CD14-positive monocyte (primary cell): Measurements from ENCODE around the gene RAPGEF5. TPM values are rescaled to one million over a fixed set of nuclear protein-coding genes. Genes with fewer than 3 reads are reported as not detected.

Source experiments
- DNase-seq, 3 donors: peaks; one replicate each; pipeline ENCODE4 v3.0.0-alpha.2; 2011 to 2022
- H2AFZ ChIP-seq: 2 replicates; pipeline ENCODE4 v1.6.0; 2012; ENCODE audit warnings: mild to moderate bottlenecking, low read depth, low read length, inconsistent platforms; ENCODE audit not compliant: insufficient read depth, poor library complexity, severe bottlenecking
- H3K27ac ChIP-seq, 2 donors: 1 replicate in 1 of 2; 2 replicates in 1 of 2; pipeline ENCODE4 v1.5.1; 2012 to 2013; ENCODE audit warnings: low read length in 2 of 2, control low read depth in 1 of 2, inconsistent platforms in 1 of 2, low read depth in 1 of 2, mild to moderate bottlenecking in 1 of 2
- H3K27me3 ChIP-seq, 2 donors: one replicate each; pipeline versions ENCODE4 v1.6.0 to v1.6.1; 2011 to 2013; ENCODE audit warnings: low read length in 2 of 2; ENCODE audit not compliant: control insufficient read depth in 2 of 2, insufficient read depth in 2 of 2
- H3K36me3 ChIP-seq, 2 donors: replicated peaks in 1 of 2; 1 replicate in 1 of 2; 2 replicates in 1 of 2; pipeline versions ENCODE4 v1.5.1 to v1.6.1; 2012 to 2013; ENCODE audit warnings: low read length in 2 of 2, control low read depth in 1 of 2, inconsistent platforms in 1 of 2, mild to moderate bottlenecking in 1 of 2; ENCODE audit not compliant: insufficient read depth in 2 of 2, control insufficient read depth in 1 of 2
- H3K4me1 ChIP-seq, 2 donors: 1 replicate in 1 of 2; 2 replicates in 1 of 2; pipeline versions ENCODE4 v1.5.1 to v1.6.1; 2012 to 2013; ENCODE audit warnings: low read length in 2 of 2, control low read depth in 1 of 2, inconsistent platforms in 1 of 2, mild to moderate bottlenecking in 1 of 2, moderate library complexity in 1 of 2; ENCODE audit not compliant: insufficient read depth in 2 of 2, control insufficient read depth in 1 of 2
- H3K4me2 ChIP-seq: replicated peaks from 2 replicates; pipeline ENCODE3; 2012; ENCODE audit warnings: low read length, moderate library complexity, mild to moderate bottlenecking; ENCODE audit not compliant: poor library complexity, severe bottlenecking; ENCODE audit errors: extremely low read depth
- H3K4me3 ChIP-seq, 3 experiments: fragments of 200-600 bp in 1 of 3; sonication (generic) in 1 of 3; replicated peaks in 1 of 3; 1 replicate in 2 of 3; 2 replicates in 1 of 3; pipeline ENCODE4 v1.5.1; 2011 to 2013; ENCODE audit warnings: low read length in 3 of 3, mild to moderate bottlenecking in 3 of 3, control low read depth in 2 of 3, low read depth in 2 of 3, inconsistent platforms in 1 of 3, moderate library complexity in 1 of 3
- H3K79me2 ChIP-seq: 2 replicates; pipeline ENCODE4 v1.6.0; 2012; ENCODE audit warnings: mild to moderate bottlenecking, control low read depth, inconsistent platforms, low read length, moderate library complexity; ENCODE audit not compliant: insufficient read depth
- H3K9ac ChIP-seq: 2 replicates; pipeline ENCODE4 v1.6.0; 2017; ENCODE audit warnings: low read length, mild to moderate bottlenecking; ENCODE audit not compliant: insufficient read depth, poor library complexity, severe bottlenecking
- H3K9me3 ChIP-seq, 2 donors: replicated peaks in 1 of 2; 1 replicate in 1 of 2; 2 replicates in 1 of 2; pipeline versions ENCODE4 v1.5.1 to v1.6.1; 2012 to 2013; ENCODE audit warnings: low read length in 2 of 2, control low read depth in 1 of 2; ENCODE audit not compliant: control insufficient read depth in 1 of 2, insufficient read depth in 1 of 2
- H4K20me1 ChIP-seq: 2 replicates; pipeline ENCODE4 v1.6.0; 2012; ENCODE audit warnings: mild to moderate bottlenecking, low read length, control low read depth, moderate library complexity; ENCODE audit not compliant: insufficient read depth
- H3K27ac Mint-ChIP-seq, 7 donors: one replicate each; pipeline ENCODE4 v1.8.0; 2020; ENCODE audit warnings: mild to moderate bottlenecking in 7 of 7, mixed read lengths in 7 of 7, moderate library complexity in 6 of 7, inconsistent platforms in 2 of 7
- H3K27me3 Mint-ChIP-seq, 3 donors: one replicate each; pipeline ENCODE4 v1.8.0; 2021 to 2022; ENCODE audit warnings: low read depth in 3 of 3, mild to moderate bottlenecking in 3 of 3, mixed read lengths in 3 of 3, moderate library complexity in 3 of 3, inconsistent platforms in 1 of 3
- H3K36me3 Mint-ChIP-seq, 2 donors: one replicate each; pipeline ENCODE4 v1.8.0; 2020; ENCODE audit warnings: mixed read lengths in 2 of 2, inconsistent platforms in 1 of 2, mild to moderate bottlenecking in 1 of 2
- H3K4me1 Mint-ChIP-seq: one replicate; pipeline ENCODE4 v1.8.0; 2020; ENCODE audit warnings: mild to moderate bottlenecking, mixed read lengths
- H3K4me3 Mint-ChIP-seq, 2 donors: one replicate each; pipeline ENCODE4 v1.8.0; 2020; ENCODE audit warnings: mild to moderate bottlenecking in 2 of 2, mixed read lengths in 2 of 2, moderate library complexity in 1 of 2
- H3K9me3 Mint-ChIP-seq, 7 donors: one replicate each; pipeline ENCODE4 v1.8.0; 2020 to 2022; ENCODE audit warnings: mixed read lengths in 7 of 7, mild to moderate bottlenecking in 6 of 7, moderate library complexity in 6 of 7, inconsistent platforms in 2 of 7
- CTCF ChIP-seq: fragments of 200-600 bp; IDR thresholded peaks from one replicate; pipeline ENCODE4 v1.8.0; 2022; ENCODE audit warnings: antibody characterized with exemption, mild to moderate bottlenecking
- WGBS: methylation state at CpG from one replicate; pipeline ENCODE4 v1.1.5; 2013; ENCODE audit warnings: missing lambda C conversion rate; ENCODE audit not compliant: insufficient coverage; 5-methylcytosine and 5-hydroxymethylcytosine counted together
- intact Hi-C, 2 donors: fragments of 100-400 bp; cut with micrococcal nuclease; formaldehyde crosslinking; loops; one replicate each; pipeline versions ENCODE4 v1.15.0 to v1.15.1; 2023
- polyA plus RNA-seq, 3 donors: library from polyadenylated mRNA; depleted of rRNA in 1 of 3; unstranded in 2 of 3; stranded (reverse) in 1 of 3; fragments of 300-500 nt in 2 of 3; fragments of >200 nt in 1 of 3; fragmentation: Illumina TruSeq in 2 of 3; gene quantifications; 1 replicate in 2 of 3; 2 replicates in 1 of 3; pipeline ENCODE4 v1.2.3, GENCODE V29; 2012 to 2021

Gene RAPGEF5
- polyA plus RNA-seq, 3 donors = not detected

- Mint-ChIP-seq H3K27me3 (peaks cover 0 to 3% (median 2%) of the 10 kb centered on the region in 3 donors), H3K4me1 (peaks cover 4% of the 10 kb centered on the region), H3K36me3 (no peaks in the 10 kb centered on the region), H3K9me3 (peaks cover 0 to 4% (median 0%) of the 10 kb centered on the region in 7 donors), H3K4me3 (no peak overlapping the region), H3K27ac (no peak overlapping the region)
- Histone ChIP-seq H3K79me2 (no peaks in the 10 kb centered on the region), H3K27me3 (no peaks in the 10 kb centered on the region), H3K4me2 (no peak overlapping the region), H3K9me3 (no peaks in the 10 kb centered on the region), H3K4me1 (no peaks in the 10 kb centered on the region), H3K36me3 (no peaks in the 10 kb centered on the region), H3K4me3 (no peak overlapping the region), H3K9ac (no peak overlapping the region), H4K20me1 (no peaks in the 10 kb centered on the region), H3K27ac (no peak overlapping the region), H2AFZ (no peak overlapping the region)
- TF ChIP-seq CTCF = no peak
- 100% methylated on average over 2 of the region's 3 CpGs for WGBS
- DNase-seq = no peak
- intact Hi-C loops = no loop called here
These were observed 12.3 kb downstream of the RAPGEF5 start for GRCh38 chr7:22344655-22345054.

- Mint-ChIP-seq H3K9me3 (peaks cover 0 to 3% (median 0%) of the 10 kb centered on the region in 7 donors), H3K4me3 (no peak overlapping the region), H3K4me1 (peaks cover 4% of the 10 kb centered on the region), H3K27me3 (peaks cover 2 to 3% (median 3%) of the 10 kb centered on the region in 3 donors), H3K27ac (no peak overlapping the region), H3K36me3 (no peaks in the 10 kb centered on the region)
- Histone ChIP-seq H3K4me2 (no peak overlapping the region), H3K4me1 (no peaks in the 10 kb centered on the region), H3K9me3 (no peaks in the 10 kb centered on the region), H3K79me2 (no peaks in the 10 kb centered on the region), H3K4me3 (no peak overlapping the region), H3K27ac (no peak overlapping the region), H3K36me3 (no peaks in the 10 kb centered on the region), H4K20me1 (no peaks in the 10 kb centered on the region), H2AFZ (no peak overlapping the region), H3K9ac (no peak overlapping the region), H3K27me3 (no peaks in the 10 kb centered on the region)
- no peak for DNase-seq
- intact Hi-C loops = no loop called here
- WGBS = 100% methylated on average over 3 of the region's 7 CpGs
- TF ChIP-seq CTCF = no peak
These were observed 13.3 kb downstream of the RAPGEF5 start for GRCh38 chr7:22343612-22344011.
